ENCODE results near the gene ZBTB16.

ZBTB16 gene, protein sequence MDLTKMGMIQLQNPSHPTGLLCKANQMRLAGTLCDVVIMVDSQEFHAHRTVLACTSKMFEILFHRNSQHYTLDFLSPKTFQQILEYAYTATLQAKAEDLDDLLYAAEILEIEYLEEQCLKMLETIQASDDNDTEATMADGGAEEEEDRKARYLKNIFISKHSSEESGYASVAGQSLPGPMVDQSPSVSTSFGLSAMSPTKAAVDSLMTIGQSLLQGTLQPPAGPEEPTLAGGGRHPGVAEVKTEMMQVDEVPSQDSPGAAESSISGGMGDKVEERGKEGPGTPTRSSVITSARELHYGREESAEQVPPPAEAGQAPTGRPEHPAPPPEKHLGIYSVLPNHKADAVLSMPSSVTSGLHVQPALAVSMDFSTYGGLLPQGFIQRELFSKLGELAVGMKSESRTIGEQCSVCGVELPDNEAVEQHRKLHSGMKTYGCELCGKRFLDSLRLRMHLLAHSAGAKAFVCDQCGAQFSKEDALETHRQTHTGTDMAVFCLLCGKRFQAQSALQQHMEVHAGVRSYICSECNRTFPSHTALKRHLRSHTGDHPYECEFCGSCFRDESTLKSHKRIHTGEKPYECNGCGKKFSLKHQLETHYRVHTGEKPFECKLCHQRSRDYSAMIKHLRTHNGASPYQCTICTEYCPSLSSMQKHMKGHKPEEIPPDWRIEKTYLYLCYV

DNA sequence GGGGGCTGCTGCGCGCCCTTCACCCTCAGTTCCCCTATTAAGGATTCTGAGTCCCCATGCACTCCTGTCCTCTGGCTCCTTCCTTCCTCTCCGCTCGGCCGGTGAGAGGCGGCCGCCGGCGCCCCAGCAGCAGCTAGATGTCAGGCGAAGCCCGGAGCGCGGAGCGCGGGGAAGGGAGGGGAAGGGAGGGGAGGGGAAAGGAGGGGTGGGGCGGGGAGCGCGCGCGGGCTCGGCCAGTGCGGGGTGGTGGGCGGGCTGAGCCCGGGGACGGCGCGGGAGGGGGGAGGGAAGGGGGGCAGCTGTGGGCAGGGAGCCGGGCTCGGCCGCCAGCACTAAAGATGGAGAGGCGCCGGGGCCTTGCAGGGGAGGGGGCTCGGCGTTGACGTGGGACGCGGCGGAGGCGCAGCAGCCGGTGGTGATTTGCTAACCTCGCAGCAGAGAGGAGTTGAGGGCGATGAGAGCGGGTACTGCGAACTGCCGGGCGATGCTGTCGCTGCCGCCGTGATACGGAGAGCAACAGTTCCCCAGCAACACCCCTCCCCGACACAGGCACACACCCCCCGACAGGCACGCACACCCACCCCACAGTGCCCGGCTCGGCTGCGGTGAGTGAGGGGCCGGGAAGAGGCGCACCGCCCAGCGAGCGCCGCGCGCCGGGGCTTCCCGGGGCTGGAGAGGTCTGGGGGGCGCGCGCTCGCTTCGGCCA lies at the start of gene ZBTB16:
TSS of gene ZBTB16 (plus strand) at position 434 of the 706 bp plus-strand sequence. CDS start 3,590 bp downstream, outside the sequence.
- no peak for DNase-seq (ENCODE audit: low read depth, low spot score)

DNA sequence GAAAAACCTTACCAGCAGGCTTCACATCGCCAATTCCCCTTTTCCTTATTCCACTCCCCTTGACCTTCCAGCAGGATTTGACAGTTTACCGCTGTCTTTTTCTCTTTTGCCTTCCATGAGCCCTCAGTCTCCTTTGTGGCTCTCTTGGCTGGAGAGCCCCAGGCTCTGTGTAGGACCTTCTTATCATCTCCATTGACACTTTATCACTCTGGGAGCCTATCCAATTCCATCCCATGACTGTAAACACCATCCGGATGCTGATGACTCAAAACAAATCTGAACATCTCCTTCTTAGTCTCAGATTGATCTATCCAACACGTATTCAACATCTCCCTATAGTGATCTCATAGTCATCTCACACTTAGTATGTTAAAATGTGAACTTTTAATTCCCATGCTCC lies 48.6 kb upstream of the ZBTB16 start:
- no peak for DNase-seq (ENCODE audit: low read depth, low spot score)

DNA sequence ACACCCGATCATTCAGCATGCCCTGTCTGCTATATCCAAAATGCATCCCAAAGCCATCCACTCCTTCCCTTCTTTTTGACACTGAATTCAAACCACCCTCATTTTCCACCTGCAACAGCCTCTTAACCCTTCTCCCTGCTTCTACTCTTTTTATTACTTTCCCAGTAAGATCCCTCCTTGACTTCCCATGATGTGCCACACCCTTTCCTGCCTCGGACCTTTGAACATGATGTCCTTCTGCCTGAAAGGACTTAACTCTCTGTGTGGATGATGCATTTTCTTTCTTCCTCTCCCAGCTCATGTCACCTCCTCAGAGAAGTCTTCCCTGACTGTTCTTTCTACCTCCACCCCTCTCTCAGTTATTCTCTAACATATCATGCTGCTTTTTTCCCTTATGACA lies 48.1 kb upstream of the ZBTB16 start:
- DNase-seq (ENCODE audit: low read depth, low spot score) = no peak

DNA sequence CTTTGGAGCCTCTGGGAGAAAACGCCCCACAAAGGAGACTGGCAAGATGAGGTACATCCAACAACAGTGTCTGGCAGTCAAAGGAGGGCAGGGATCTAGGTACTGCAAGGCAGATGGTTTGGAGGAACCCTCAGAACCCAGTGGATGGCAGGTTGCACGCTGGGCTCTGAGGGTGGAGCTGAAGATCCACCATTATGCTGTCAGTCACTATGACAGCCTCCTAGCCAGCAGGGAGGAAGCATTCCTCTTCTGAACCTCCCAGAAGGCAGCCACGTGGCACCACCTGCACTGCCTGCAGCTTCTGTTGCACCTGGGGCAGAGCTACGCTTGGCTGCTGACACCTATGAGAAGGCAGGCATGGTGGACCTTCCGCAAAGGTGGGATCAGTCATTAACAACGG lies 44.4 kb upstream of the ZBTB16 start:
- no peak for DNase-seq (ENCODE audit: low read depth, low spot score)

DNA sequence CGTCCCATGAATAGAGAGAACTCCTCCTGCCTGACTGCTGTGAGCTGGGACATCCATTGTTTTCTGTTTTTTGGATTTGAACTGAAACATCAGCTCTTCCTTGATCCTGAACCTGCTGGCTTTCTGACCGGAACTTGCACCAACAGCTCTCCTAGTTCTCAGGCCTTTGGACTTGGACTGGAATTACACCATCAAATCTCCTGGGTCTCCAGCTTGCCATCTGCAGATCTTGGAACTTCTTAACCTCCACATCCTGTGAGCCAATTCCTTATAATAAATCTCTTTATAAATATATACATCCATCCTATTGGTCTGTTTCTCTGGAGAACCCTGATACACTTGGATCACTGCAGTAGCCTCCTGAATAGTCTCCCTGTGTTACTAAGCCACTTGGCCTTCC lies 42.5 kb upstream of the ZBTB16 start:
- DNase-seq (ENCODE audit: low read depth, low spot score) = no peak

DNA sequence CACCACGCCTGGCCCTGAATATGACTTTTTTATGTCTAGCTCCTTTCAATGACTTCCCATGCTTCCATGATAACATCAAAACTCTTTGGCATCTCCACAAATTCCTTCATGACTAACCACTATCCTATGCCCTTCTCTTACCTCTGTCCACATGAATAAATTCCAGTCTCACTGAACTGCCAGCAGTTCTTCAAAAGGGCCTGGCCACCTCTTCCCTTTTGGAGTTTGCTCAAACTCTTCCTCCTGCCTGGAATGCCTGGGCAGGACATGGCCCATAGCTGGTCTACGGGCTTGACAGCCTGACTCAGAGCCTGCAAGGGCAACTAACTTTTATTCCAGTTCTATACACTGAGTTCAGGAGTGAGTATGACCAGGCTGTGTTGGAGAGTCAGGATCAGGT lies 41.8 kb upstream of the ZBTB16 start:
- DNase-seq (ENCODE audit: low read depth, low spot score) = no peak

DNA sequence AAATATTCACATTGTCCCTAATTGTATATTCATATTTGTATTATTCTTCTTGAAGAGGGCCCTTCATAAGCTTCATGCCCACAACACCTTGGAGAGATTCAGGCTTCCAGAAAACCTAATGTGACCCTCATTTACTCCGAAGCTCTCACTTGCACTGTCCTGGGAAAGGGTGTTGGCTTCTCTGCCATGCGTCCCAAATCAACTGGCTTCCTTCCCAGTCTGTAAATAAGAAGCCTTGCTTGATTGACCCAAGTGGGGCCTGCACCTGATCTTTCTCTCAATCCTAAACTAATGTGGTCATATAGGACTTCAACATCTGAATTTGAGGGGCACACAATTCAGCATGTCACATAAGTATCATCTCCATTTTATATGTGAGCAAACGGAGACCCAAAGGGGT lies 40.5 kb upstream of the ZBTB16 start:
- no peak for DNase-seq (ENCODE audit: low read depth, low spot score)

DNA sequence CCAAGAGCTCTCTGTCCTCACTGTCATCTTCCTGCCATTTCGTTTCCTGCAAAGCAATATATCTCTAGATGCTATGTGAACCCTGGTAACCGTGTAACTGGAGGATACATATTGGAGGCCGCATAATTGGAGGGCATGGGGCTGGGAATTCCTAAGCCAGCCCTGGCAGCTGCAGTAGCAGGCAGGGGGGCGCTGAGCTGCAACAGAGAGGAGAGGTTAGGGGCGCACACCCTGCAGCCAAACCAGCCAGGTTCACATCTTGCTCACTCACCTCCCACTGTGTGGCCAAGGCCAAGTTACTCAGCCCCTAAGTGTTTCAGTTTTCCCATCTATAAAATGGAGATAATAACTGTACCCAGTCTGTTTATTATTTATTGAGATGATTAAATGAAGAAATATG lies 39.9 kb upstream of the ZBTB16 start:
- DNase-seq (ENCODE audit: low read depth, low spot score) = no peak

DNA sequence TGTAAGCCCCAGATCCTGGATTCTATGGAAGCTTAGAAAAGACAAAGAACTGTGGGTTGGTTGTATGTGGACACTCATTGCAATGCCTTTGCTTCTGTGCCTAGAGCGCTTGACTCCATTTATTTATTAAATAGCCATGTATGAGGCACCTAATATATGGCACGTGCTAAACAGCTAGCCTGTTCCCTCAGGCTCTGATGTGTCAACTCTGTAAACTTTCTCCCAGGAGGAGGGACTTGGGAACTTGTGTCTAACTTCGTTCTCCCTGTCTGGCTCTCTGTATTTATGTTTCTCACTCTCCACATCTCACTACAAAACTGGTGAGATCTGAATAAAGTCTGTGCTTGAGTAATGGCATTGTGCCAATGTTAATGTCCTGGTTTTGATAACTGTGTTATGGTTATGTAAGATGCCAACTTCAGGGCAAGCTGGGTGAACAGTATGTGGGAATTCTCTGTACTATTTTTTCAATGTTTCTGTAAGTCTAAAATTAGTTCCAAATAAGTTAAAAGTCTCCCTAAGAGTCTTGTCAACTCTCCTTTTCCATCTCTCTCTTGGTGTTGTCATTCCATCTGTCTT lies 34.1 kb upstream of the ZBTB16 start:
- DNase-seq (ENCODE audit: low read depth, low spot score) = no peak

DNA sequence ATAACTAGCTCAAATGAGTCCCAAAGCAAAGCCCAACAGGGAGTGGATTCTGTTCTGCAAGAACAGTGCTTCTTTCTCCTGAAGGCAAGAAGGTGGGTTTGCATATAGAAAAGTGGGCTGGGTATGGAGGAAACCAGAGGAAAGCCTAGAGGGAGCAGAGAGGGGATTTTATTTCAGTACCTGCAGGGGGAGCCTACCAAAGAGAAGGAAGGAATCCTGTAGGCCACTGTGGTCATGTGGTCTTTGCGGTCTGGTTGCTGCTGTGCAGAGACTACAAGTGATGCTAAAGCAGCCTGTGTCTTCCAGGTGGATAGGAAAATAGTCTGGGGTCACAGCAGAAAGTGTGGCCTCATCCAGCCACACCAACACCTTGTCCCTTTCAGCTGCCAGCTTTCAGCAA lies 33.2 kb upstream of the ZBTB16 start:
- DNase-seq (ENCODE audit: low read depth, low spot score) = no peak

DNA sequence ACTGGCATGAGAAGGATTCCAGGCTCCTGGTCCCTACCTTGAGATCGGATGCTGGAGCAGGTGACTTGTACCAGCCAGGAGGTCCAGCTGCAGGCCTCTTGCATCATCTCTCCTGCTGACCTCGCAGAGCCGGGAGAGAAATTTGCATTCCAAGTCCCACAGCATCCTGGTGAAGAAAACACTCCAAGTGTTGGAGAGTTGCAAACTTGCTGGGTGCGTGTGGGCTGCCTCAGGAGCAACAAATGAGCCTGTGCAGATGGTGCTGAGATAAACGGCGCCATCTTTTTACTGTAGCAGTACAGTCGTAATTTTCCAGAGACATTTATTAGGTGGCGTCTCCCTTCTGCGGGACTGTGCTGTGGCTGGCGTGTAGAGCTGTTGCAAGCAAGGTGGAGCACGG lies 32.1 kb upstream of the ZBTB16 start:
- DNase-seq (ENCODE audit: low read depth, low spot score) = no peak

DNA sequence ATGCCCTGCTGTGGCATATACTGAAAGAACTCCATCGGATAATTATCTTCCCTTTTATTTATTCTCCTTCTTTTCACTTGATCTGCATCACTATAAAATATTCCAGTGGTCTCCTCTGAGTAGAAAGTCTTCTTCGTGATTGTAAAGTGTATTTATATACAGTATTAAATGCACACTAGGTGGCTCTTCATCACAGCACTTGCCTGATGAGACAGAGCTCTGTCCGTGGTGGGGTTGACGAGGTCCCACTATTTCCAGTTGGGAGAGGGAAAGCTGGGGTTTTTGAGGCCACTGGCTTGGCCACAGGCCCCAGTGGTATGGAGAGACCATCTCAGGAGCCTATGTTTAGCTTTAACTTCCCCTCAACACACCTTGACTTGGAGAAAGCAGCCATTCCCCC lies 31.6 kb upstream of the ZBTB16 start:
- no peak for DNase-seq (ENCODE audit: low read depth, low spot score)

DNA sequence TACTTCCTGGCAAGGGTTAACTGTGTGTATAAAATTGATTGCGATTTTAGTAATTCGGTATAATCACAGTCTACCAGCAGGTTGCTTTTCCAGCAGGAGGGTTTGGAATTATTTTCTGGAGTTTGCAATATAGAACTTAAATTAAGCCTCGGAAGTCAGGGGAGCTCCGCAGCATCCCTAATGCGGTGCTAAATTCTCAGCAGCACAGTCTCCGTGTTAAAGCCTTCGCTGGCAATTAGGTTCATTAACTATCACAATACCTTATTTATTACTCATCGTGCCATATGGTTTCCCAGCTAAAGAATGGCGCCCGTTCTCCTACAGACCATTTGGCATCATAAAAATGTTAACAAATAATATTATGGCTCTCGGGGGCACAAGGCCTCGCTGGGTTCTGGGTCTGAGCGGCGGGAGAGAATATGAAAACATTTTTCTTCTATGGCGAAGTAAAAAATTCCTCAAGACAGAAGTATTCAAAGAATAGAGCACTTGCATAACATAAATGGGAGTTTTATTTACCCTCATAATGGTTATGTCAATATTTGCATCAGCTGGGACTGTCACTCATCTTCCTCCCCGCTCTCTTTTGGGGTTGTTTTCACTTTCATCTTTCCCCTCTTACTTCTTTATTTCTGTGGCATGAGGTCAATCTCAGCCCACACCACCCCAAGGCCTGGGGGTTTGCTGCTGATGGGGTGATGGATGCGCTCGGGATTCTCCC lies 28.1 kb upstream of the ZBTB16 start:
- DNase-seq (ENCODE audit: low read depth, low spot score) = no peak

DNA sequence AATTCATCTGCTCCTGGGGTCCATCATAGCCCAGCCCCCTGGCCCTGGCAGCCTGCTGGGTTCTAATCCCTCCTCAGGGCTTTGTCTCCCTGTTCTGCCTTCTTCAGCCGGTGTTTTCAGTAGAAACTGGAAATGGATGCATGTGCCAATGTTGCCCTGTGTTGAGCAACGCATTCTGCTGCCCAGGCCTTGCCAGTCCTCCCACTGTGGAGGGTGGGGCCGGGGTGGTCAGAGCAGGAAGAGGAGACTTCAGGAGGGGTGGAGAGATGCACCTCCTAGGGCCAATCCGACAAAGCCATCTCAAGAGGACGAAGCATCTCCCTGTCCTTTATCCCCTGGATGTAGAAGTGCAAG lies 27.6 kb upstream of the ZBTB16 start:
- no peak for DNase-seq (ENCODE audit: low read depth, low spot score)

DNA sequence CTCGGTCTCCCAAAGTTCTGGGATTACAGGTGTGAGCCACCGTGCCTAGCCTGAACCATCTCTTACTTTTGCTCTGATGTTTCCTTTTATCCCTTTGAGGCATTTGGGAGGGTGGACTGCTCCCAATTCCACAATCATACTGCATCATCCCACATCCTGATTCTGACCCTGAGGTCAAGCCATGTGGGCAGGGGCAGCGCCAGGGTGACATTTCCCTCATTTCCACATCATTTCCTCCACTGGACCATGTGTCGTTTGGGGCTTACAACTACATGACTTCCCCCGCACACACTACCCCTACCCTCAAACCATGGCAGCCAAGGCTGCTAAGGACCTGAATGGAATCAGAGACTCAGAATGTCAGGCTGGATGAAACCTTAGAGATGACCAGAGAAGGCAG lies 26.4 kb upstream of the ZBTB16 start:
- no peak for DNase-seq (ENCODE audit: low read depth, low spot score)

DNA sequence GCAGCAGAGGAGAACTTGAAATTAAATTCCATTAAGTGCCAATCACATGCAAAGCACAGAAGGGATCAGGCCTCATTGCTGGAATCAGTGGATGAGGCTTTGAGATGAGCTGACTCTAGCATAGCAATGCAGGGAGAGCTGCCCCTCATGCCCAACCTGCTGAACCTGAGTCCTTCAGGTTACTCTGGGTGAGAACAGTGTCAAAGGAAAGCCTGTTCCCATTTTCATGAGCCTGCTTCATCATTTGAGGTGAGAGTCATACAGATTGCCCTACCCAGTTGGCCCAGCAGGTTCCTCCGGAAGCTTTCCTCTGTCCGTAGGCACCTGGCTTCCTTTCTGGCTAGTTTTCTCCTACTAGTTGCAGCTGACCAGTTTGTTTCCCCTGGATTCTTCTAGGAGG lies 25.9 kb upstream of the ZBTB16 start:
- DNase-seq (ENCODE audit: low read depth, low spot score) = no peak

DNA sequence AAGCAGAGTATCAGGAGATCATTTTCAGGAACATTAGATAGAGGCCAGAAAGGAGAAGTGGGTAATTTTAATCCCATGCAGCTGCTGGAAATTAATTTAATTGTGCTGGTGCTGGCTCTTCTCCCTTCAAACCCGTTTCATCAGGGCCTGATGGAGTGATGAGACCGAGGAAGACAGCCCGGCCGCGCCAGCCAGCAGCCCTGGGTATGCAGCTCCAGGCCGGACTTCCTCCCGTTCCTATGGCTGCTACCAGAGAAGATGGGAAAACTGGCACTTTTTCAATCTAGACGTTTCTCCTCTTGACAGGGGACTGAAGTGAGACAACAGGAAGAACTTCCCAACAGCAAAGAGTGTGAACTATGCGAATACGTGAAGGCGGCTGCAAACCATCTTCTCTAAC lies 24.6 kb upstream of the ZBTB16 start:
- DNase-seq (ENCODE audit: low read depth, low spot score) = no peak

DNA sequence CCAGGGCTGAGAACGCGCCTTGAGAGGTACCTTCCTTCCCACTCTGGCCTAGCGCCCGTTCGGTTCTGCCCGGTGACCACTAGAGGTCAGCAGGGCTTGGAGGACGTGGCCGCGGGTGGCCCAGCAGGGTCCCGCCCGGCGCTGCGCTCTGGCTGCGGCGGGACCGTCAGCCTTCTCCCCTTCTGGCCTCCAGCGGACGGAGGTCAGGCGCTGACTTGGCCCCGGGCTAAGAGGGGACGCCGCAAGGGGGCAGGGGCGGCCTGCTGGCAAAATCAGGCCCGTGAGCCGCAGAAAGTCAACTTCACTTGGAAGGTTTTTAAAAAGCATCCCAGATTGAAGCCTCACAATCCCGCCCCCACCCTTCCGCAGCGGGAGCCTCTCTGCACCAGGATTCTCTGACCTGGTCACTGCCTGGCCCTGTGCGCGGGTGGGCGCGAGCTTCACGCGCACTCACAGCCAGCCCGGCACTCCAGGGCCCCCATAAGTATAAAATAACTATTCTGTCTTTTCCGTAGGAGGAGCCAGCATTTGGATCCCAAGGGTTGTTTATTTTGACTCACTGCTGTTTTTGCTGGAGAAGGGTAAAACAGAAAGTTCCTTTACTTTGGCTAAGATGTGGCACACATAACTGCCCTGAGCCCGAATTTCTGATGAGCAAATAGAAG lies 23.2 kb upstream of the ZBTB16 start:
- peak; percentile 8 for DNase-seq (ENCODE audit: low read depth, low spot score)

DNA sequence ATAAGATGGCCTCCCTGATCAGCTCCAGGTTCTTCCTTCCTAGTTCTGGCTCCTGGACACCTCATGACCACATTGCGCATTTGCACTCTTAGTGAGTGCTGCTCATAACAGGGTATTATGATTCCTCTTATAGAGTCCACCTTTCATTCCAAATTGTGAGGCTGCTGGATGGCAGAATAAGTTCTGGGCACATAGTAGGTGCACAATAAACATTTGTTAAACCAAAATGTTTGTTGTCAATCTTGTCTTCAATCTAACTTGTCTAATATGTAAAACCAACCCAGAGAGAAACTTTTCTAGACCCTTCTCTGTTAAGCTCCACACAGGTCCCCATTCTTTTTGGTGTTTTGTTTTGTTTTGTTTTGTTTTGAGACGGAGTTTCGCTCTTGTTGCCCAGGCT lies 22.6 kb upstream of the ZBTB16 start:
- no peak for DNase-seq (ENCODE audit: low read depth, low spot score)

DNA sequence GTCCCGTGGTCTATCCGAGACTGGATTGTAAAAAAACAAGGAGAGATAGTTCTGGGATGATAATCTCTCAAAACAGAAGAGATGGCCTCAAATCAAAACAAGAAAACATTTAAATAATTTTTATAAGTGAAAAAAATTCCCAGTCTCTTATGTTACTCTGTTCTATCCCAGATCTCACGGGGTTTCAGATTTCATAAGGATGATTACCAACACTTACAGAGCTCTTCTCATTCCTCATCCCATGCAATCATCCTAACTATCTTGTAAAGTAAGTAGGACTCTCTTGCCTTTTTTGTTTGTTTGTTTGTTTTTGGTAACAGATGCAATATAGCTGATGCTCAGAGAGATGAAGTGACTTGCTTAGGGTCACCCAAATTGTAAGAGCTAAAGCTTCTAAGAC lies 20.0 kb upstream of the ZBTB16 start:
- no peak for DNase-seq (ENCODE audit: low read depth, low spot score)

DNA sequence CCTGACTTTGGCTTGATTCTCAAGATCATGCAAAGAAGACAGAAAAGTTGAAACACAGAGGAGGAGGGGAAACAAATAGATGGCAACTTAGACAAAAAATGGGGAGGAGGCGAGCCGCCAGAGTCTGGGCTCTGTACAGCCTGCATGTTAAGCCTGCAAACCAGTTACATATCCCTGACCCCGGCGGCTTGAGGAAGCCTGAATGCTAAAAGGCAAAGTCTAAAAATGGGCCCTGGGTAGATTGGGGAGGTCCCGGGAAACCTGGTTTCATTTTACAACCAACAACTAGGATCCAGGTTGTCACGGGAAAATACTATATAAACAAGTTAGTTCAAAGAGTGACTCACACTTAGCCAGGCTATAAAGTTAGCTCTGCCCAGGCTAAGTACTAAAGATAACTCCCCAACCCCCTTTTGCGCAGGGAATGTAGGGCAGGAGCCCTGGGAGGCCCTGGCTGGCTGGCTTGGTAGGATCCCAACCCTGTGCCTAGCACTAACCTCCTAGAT lies 18.8 kb upstream of the ZBTB16 start:
- DNase-seq (ENCODE audit: low read depth, low spot score) = no peak

Data from activated naive CD8-positive, alpha-beta T cell treated with anti-CD3 and anti-CD28 coated beads, Interleukin-2, amount 50 U/mL, for 16 hours (primary cell).